Lung (tissue), 12 donors: ENCODE results near the gene ACOT7. TPM values are rescaled to one million over a fixed set of nuclear protein-coding genes. Genes with fewer than 3 reads are reported as not detected.
"Not testable (repeated sequence)": the region's sequence is repeated elsewhere in the genome, so short reads cannot be mapped to it uniquely, and the experiment has no call there.

Source experiments
- ATAC-seq: fragments of 200-7000 bp; cut with Tn5 transposase; one replicate; pipeline ENCODE4 v1.9.1; 2020; ENCODE audit warnings: moderate number of reproducible peaks; ENCODE audit not compliant: insufficient read depth, low FRiP score
- DNase-seq, 3 donors: peaks; one replicate each; pipeline ENCODE4 v3.0.0-alpha.2; 2013 to 2017
- H3K27ac ChIP-seq, 2 donors: one replicate each; pipeline ENCODE4 v1.5.1; 2013; ENCODE audit warnings: mild to moderate bottlenecking in 2 of 2, moderate library complexity in 2 of 2, control low read depth in 1 of 2, inconsistent platforms in 1 of 2, low read depth in 1 of 2, low read length in 1 of 2
- H3K27me3 ChIP-seq, 3 donors: one replicate each; pipeline ENCODE4 v1.5.1; 2013; ENCODE audit warnings: low read length in 2 of 3; ENCODE audit not compliant: control insufficient read depth in 3 of 3, insufficient read depth in 3 of 3
- H3K36me3 ChIP-seq, 4 donors: one replicate each; pipeline ENCODE4 v1.5.1; 2013; ENCODE audit warnings: low read length in 4 of 4, mild to moderate bottlenecking in 1 of 4, moderate library complexity in 1 of 4; ENCODE audit not compliant: control insufficient read depth in 4 of 4, insufficient read depth in 4 of 4
- H3K4me1 ChIP-seq, 5 donors: one replicate each; pipeline ENCODE4 v1.5.1; 2013; ENCODE audit warnings: low read length in 5 of 5, mild to moderate bottlenecking in 2 of 5, moderate library complexity in 1 of 5; ENCODE audit not compliant: control insufficient read depth in 5 of 5, insufficient read depth in 5 of 5
- H3K4me3 ChIP-seq: one replicate; pipeline ENCODE4 v1.5.1; 2013; ENCODE audit warnings: mild to moderate bottlenecking, control low read depth, moderate library complexity
- H3K9ac ChIP-seq, 2 donors: one replicate each; pipeline ENCODE4 v1.5.1; 2013; ENCODE audit warnings: low read length in 2 of 2, control low read depth in 1 of 2; ENCODE audit not compliant: insufficient read depth in 1 of 2
- H3K9me3 ChIP-seq, 4 donors: one replicate each; pipeline ENCODE4 v1.5.1; 2013; ENCODE audit warnings: low read length in 3 of 4, mild to moderate bottlenecking in 1 of 4, moderate library complexity in 1 of 4; ENCODE audit not compliant: control insufficient read depth in 4 of 4, insufficient read depth in 3 of 4
- whole genome bisulfite sequencing, 2 donors: extraction: QIAGEN DNeasy Blood & Tissue Kit; methylation state at CpG; one replicate each; pipeline ENCODE4 v1.1.7; 2013; 5-methylcytosine and 5-hydroxymethylcytosine counted together
- polyA plus RNA-seq, 2 donors: library from polyadenylated mRNA; stranded (reverse); fragments of 200-250 nt; gene quantifications; one replicate each; pipeline ENCODE4 v1.2.1, GENCODE V29; 2013
- total RNA-seq, 2 donors: library from RNA; depleted of rRNA in 1 of 2; stranded (reverse); fragments of >200 nt in 1 of 2; gene quantifications; one replicate each; pipeline ENCODE4 v1.2.1, GENCODE V29; 2014 to 2021
- TF ChIP-seq, protein P1 (sequence below): IDR thresholded peaks from 2 replicates; pipeline ENCODE4 v1.5.1; 2012; ENCODE audit warnings: mild to moderate bottlenecking; ENCODE audit errors: control extremely low read depth, extremely low read depth
- donor health status: control.
- donor health status: control.
- donor health status: Bipolar disorder and iron deficiency.
- donor health status: healthy.
- donor health status: DM: yes; HTN: yes; CAD: no.

Gene ACOT7
- total and polyA plus RNA-seq, 4 donors = 8.8 to 37.4 (median 23.1) TPM

DNA sequence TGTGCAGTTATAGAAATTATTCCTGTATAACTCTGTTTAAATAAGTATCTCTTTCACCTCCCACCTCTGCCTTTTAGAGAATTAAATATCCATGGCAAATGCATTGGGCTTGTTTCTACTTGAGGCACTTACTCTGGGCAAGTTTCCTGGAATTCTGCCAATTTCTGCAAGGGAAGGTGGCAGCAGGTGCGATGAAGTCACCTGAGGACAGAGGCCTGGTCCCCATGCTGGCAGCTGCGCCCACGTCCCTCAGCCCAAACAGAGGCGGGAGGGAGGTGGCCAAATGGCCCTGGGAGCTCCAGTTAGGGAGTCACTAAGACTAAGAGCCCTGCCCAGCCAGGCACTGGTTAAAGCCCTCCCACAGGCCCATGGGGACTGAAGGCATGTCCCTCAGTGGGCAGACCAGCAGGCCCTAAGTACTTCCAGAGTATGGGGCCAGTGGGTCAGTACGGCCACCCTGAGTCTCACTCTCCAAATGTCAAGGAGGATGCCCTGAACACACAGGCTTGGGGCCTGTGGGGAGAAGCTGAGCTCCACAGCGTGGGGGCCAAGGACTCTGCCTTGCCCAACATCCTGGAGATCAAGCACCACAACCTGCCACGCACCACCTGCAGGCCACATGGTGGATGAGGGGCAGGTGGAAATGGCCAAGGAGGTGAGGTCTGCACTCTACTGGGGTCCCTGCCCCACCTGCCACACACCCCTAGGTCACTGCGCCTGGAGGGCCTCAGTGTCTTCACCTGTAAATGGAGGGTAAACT lies 19.4 kb downstream of the ACOT7 start:
- no peaks in the 10 kb centered on the region for H3K36me3 ChIP-seq
- TF ChIP-seq, protein P1, sequence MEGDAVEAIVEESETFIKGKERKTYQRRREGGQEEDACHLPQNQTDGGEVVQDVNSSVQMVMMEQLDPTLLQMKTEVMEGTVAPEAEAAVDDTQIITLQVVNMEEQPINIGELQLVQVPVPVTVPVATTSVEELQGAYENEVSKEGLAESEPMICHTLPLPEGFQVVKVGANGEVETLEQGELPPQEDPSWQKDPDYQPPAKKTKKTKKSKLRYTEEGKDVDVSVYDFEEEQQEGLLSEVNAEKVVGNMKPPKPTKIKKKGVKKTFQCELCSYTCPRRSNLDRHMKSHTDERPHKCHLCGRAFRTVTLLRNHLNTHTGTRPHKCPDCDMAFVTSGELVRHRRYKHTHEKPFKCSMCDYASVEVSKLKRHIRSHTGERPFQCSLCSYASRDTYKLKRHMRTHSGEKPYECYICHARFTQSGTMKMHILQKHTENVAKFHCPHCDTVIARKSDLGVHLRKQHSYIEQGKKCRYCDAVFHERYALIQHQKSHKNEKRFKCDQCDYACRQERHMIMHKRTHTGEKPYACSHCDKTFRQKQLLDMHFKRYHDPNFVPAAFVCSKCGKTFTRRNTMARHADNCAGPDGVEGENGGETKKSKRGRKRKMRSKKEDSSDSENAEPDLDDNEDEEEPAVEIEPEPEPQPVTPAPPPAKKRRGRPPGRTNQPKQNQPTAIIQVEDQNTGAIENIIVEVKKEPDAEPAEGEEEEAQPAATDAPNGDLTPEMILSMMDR = no peak
- 85 to 88% methylated on average over 8 of the region's 8 CpGs for WGBS, 2 donors
- H3K4me3 ChIP-seq = no peak overlapping the region
- no peak overlapping the region for H3K9ac ChIP-seq
- H3K9me3 ChIP-seq = no peaks in the 10 kb centered on the region
- DNase-seq = peak; percentile 38 to 57 (median 39)
- H3K27me3 ChIP-seq = no peaks in the 10 kb centered on the region
- H3K4me1 ChIP-seq = no peaks in the 10 kb centered on the region
- H3K27ac ChIP-seq = no peak overlapping the region
- no peak for ATAC-seq

DNA sequence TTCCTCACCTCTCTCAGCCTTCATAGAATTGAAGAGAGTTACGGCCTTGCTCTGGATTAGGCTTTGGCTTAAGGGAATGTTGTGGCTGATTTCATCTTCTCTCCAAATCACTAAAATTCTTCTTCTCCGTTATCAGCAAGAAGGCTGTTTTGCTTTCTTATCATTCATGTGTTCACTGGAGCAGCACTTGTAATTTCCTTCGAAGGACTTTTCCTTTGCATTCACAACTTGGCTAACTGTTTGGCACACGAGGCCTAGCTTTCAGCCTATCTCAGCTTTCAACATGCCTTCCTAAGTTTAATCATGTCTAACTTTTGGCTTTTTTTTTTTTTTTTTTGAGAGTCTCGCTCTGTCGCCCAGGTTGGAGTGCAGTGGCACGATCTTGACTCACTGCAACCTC lies 21.3 kb downstream of the ACOT7 start:
- H3K4me1 ChIP-seq, H3K9ac ChIP-seq, ATAC-seq, H3K27ac ChIP-seq, H3K4me3 ChIP-seq, H3K9me3 ChIP-seq, H3K27me3 ChIP-seq, H3K36me3 ChIP-seq, DNase-seq: not testable (repeated sequence)
- WGBS, 2 donors = 74 to 84% methylated on average over 7 of the region's 7 CpGs

DNA sequence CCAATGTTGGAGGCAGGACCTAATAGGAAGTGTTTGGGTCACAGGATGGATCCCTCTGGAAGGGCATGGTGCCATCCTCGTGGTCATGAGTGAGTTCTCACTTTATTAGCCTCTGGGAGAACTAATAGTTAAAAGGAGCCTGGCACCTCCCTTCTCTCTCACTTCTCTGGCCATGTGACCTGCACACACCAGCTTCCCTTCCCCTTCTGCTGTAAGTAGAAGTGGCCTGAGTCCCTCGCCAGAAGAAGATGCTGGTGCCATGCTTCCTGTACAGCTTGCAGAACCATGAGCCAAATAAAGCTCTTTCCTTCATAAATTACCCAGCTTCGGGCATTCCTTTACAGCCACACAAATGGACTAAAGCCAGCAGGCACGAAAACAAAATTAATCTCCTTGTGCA lies 23.6 kb downstream of the ACOT7 start:
- Histone ChIP-seq H3K36me3 (peaks cover 0 to 1% (median 0%) of the 10 kb centered on the region in 4 donors), H3K9me3 (no peaks in the 10 kb centered on the region), H3K27ac (no peak overlapping the region), H3K4me3 (no peak overlapping the region), H3K27me3 (no peaks in the 10 kb centered on the region), H3K9ac (no peak overlapping the region), H3K4me1 (no peaks in the 10 kb centered on the region)
- ATAC-seq (no peak), DNase-seq (no peak)
- TF ChIP-seq, protein P1 = no peak
- 34 to 63% methylated on average over 4 of the region's 4 CpGs for WGBS, 2 donors

DNA sequence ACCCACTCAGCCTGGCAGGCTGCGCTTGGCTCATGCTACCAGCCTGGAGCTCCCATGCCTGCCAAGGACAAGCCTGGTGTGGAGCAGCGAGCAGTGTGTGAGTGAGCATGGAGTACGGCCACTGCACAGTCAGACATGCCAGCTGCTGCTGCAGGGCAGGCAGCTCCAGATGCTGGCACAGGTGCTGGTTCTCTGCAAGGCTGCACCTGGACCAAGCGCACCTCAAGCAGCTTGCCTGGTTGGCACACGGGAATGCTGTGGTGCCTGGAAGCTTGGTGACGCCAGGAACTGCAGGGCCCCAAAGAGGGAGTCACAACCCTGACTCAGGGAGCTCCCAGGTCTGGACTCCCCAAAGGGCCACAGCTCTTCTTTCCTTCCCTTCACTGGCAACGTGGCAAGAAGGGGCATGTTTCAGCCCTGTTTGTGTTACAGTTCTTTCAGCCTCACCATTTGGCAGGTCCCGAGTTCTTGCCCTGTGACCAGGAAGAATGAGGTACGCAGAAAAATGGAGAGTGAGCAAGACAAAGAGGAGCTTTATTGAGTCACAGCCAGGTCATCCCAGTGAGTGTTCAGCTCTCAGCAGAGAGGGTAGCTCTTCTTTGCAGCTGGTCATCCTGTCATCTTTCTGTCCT lies 26.1 kb downstream of the ACOT7 start:
- H3K9me3 ChIP-seq = no peaks in the 10 kb centered on the region
- DNase-seq = no peak
- no peak overlapping the region for H3K27ac ChIP-seq
- ATAC-seq = no peak
- H3K27me3 ChIP-seq = no peaks in the 10 kb centered on the region
- H3K9ac ChIP-seq = no peak overlapping the region
- H3K36me3 ChIP-seq = peaks cover 0 to 1% (median 0%) of the 10 kb centered on the region in 4 donors
- 96 to 100% methylated on average over 9 of the region's 9 CpGs for WGBS, 2 donors
- H3K4me3 ChIP-seq = no peak overlapping the region
- no peaks in the 10 kb centered on the region for H3K4me1 ChIP-seq
- TF ChIP-seq, protein P1 = no peak
